Muscle layer of duodenum (tissue), 2 donors: ENCODE results near the gene SLC35E1.
"Not testable (repeated sequence)": the region's sequence is repeated elsewhere in the genome, so short reads cannot be mapped to it uniquely, and the experiment has no call there.

Experiments used
- H3K27ac ChIP-seq: one replicate; pipeline ENCODE4 v1.7.0; 2013; ENCODE audit warnings: mild to moderate bottlenecking, low read length
- H3K27me3 ChIP-seq: one replicate; pipeline ENCODE4 v1.7.0; 2013; ENCODE audit warnings: low read depth, mild to moderate bottlenecking, control low read depth, low read length
- H3K36me3 ChIP-seq, 2 donors: one replicate each; pipeline ENCODE4 v1.7.0; 2013; ENCODE audit warnings: low read length in 2 of 2, control low read depth in 1 of 2, mild to moderate bottlenecking in 1 of 2; ENCODE audit not compliant: insufficient read depth in 2 of 2, control insufficient read depth in 1 of 2
- H3K4me1 ChIP-seq, 2 donors: one replicate each; pipeline ENCODE4 v1.7.0; 2013; ENCODE audit warnings: low read length in 2 of 2, mild to moderate bottlenecking in 2 of 2, control low read depth in 1 of 2, moderate library complexity in 1 of 2; ENCODE audit not compliant: insufficient read depth in 2 of 2, control insufficient read depth in 1 of 2
- H3K4me3 ChIP-seq, 2 donors: one replicate each; pipeline ENCODE4 v1.7.0; 2013; ENCODE audit warnings: low read length in 2 of 2, low read depth in 1 of 2, mild to moderate bottlenecking in 1 of 2
- H3K9me3 ChIP-seq, 2 donors: one replicate each; pipeline ENCODE4 v1.7.0; 2013; ENCODE audit warnings: low read length in 2 of 2, control low read depth in 1 of 2, mild to moderate bottlenecking in 1 of 2; ENCODE audit not compliant: control insufficient read depth in 1 of 2
- donor health status: healthy.

The SLC35E1 gene

DNA sequence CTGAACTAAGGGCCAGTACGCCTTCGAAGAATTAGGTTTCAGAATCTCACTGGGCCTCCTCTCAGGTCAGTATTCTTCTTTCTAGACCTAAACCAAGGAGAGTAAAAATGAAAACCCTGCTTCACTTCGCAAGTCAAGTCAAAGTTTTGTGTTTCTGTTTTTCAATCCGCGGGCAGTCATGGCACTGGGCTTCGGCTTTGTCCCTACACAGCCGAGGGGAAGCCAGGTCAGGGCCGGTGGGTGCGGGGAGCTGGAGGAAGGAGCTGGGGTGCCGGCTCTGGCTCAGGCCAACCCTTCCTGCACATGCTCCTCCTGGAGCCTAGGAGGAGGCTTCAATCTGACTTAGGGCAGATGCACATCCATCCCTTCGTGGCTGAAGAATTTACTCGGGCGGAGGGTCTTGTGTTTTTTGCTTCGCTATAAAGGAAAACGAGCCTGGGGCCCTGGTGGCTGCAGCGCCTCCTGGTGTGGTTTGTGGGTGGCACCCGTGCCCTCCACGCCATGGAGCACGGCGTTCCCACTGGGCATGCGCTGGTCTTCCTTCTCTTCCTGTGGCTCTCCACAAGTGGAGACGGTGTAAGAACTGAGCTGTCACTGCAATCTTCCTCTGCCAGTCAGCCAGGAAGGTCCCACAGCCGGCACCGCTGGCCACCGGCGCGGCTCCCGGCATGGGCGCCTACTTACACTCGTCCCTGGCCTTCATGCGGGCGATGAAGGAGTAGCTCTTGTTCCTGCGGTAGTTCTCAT, 53.6 kb downstream of the SLC35E1 start:
- H3K4me1 ChIP-seq, result no peaks in the 10 kb centered on the region
- H3K4me3 ChIP-seq, result no peak overlapping the region
- H3K36me3 ChIP-seq, result peaks cover 49 to 85% of the 10 kb centered on the region in 2 donors
- no peak overlapping the region for H3K27ac ChIP-seq
- no peaks in the 10 kb centered on the region for H3K27me3 ChIP-seq
- no peaks in the 10 kb centered on the region for H3K9me3 ChIP-seq

DNA sequence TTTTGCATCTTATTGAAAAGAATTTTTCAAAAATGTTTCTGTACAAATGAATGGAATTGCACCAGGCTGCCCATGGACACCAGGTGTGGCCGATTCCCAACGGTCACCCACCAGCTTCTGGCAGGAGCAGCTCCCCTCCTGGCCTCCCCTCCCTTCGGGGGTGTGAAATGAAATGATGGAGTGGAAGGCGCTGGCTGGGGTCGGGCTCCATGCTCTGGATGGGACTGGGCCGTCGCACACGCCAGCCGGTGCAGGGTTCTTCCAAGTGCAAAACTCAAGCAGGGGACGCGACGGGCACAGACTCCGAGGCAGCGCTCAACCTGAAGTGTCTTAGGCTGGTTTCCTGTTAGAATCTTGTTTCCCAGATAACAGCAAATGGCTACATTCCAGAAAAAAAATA, 54.2 kb downstream of the SLC35E1 start:
- Histone ChIP-seq H3K4me1 (no peaks in the 10 kb centered on the region), H3K27me3 (no peaks in the 10 kb centered on the region), H3K4me3 (no peak overlapping the region), H3K27ac (no peak overlapping the region), H3K36me3 (peaks cover 47 to 80% of the 10 kb centered on the region in 2 donors), H3K9me3 (no peaks in the 10 kb centered on the region)

DNA sequence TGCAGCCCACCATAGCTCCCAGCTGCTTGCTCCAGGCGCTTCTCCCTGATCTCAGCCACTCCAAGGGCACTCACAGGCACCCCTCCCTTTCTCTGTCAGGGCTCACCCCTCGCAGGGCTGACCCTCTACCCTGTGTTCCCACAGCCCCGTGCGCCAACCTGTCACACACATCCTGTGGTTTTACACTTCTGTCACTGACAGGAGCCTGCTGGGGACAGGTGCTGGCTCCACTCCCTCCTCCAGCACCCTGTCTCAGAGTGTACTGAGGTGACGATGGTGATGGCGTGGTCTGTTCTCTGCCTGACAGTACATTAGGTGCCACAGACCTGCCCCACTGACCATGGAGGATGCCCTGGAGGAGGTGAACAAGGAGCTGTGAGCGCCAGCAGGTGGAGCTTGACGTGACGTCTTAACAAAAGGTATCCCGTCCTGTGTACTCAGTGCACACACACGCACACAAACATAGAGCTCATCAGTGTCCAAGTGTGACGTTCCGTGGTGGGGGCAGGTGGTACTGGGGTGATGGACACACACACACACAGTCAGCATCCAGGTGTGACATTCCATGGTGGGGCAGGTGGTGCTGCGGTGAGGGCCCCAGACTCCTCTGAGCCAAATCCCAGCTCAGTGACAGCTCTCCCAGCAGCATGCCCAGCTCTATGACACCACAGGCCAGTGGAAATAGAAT, 55.1 kb downstream of the SLC35E1 start:
- H3K36me3 ChIP-seq, result peaks cover 41 to 81% of the 10 kb centered on the region in 2 donors
- no peak overlapping the region for H3K27ac ChIP-seq
- no peaks in the 10 kb centered on the region for H3K4me1 ChIP-seq
- no peaks in the 10 kb centered on the region for H3K27me3 ChIP-seq
- H3K9me3 ChIP-seq, result no peaks in the 10 kb centered on the region
- H3K4me3 ChIP-seq, result no peak overlapping the region

DNA sequence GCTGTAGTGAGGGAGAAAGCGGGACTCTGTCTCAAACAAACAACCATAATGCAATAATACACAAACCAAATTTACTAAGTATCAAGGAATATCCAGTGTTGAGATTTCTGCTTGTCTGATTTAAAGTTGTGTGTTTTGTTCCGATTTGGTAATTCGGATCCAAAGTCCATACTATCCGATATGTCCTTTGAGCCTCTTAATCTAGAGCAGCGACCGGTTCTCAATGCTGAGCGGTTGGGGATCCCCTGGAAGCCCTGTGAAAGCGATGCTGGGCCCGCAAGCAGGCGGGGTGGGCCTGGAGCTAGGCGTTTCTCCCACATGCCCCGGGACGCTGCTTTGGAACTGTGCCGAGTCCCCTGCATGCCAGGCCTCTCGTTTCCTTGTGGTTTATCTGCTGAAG, 55.8 kb downstream of the SLC35E1 start:
- no peaks in the 10 kb centered on the region for H3K4me1 ChIP-seq
- no peak overlapping the region for H3K27ac ChIP-seq
- H3K36me3 ChIP-seq, result peaks cover 35 to 74% of the 10 kb centered on the region in 2 donors
- no peak overlapping the region for H3K4me3 ChIP-seq
- H3K27me3 ChIP-seq, result no peaks in the 10 kb centered on the region
- H3K9me3 ChIP-seq, result no peaks in the 10 kb centered on the region

DNA sequence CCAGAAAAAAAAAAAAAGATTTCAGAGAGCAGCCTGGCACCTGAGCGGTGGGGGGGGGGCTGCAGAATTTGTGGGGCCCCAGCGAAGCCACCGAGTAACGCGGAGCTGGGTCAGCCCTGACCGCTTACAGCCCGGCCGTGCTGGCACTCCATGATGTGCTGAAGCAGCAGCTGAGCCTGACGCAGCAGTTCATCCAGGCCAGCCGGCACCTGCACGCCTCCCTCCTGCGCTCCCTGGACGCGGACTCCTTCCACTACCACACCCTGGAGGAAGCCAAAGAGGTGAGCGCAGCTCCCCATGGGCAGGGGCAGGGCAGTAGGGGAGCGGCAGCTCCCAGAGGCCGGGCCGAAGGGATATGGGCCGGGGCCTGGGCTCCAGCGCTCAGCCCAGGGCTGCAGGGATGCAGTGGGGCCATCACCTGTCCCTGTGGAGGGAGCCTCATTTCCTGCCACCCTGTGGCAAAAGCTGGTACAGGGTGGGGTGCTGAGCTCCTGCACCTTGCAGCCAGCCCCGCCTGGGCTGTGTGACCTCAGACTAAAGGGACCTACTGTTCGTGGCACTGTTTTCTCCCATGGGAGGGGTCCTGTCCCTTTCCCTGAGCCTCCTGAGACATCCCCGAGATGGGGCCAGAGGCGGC, 57.7 kb downstream of the SLC35E1 start:
- Histone ChIP-seq H3K9me3 (no peaks in the 10 kb centered on the region), H3K27ac (no peak overlapping the region), H3K36me3 (peaks cover 24 to 67% of the 10 kb centered on the region in 2 donors), H3K27me3 (no peaks in the 10 kb centered on the region), H3K4me1 (peaks cover 0 to 5% of the 10 kb centered on the region in 2 donors), H3K4me3 (no peak overlapping the region)

DNA sequence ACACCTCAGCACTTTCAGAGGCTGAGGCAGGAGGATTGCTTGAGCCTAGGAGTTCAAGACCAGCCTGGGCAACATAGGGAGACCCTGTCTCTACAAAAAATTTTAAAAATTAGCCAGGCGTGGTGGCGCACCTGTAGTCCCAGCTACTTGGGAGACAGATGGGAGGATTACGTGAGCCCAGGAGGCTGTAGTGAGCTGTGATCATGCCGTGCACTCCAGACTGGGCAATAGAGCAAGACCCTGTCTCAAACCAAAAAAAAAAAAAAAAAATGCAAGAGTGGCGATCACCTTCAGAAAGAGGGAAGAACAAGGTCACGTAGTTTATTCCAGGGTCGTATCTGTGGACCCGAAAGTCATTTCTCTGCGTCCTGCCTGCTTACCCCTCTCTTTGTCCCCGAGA, 59.6 kb downstream of the SLC35E1 start:
- H3K4me3 ChIP-seq, H3K4me1 ChIP-seq, H3K27me3 ChIP-seq, H3K27ac ChIP-seq, H3K9me3 ChIP-seq: not testable (repeated sequence)
- peaks cover 11 to 52% of the 10 kb centered on the region in 2 donors for H3K36me3 ChIP-seq

DNA sequence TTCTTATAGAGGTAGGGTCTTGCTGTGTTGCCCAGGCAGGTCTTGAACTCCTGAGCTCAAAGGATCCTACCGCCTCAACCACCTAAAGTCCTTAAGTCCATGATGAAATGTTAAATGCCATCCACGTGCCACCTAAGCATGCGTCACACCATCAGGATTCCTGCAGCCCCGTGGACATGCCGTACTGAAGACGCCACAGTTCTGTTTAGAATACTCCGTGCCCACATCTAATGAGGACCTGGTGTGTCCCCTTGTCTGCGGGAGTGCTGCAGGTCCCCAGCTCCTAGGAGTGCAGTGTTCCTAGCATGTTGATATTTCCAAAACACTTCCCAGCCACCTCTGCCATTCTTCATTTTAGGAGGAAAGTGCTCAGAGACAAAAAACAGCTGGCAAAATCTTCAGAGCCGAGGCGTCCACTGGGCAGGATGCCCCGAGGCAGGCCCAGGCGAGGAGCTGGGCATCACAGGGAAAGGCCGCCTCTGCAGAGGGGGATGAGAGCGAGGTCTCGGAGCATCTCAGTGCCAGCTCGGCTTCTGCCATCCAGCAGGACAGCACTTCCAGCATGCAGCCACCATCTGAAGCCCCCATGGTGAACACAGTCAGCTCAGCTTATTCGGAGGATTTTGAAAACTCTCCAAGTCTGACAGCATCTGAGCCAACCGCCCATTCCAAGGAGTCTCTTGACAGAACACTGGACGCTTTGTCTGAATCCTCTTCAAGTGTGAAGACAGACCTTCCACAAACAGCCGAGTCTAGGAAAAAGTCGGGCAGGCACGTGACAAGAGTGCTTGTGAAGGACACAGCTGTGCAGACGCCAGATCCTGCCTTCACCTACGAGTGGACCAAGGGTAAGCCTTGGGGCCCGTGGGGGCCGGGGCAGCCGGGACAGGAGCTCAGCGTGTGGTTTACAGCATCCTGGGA, 62.8 kb downstream of the SLC35E1 start:
- no peak overlapping the region for H3K4me3 ChIP-seq
- H3K27ac ChIP-seq, result no peak overlapping the region
- H3K36me3 ChIP-seq, result peaks cover 0 to 28% of the 10 kb centered on the region in 2 donors
- no peaks in the 10 kb centered on the region for H3K9me3 ChIP-seq
- no peaks in the 10 kb centered on the region for H3K27me3 ChIP-seq
- H3K4me1 ChIP-seq, result peaks cover 0 to 5% of the 10 kb centered on the region in 2 donors

DNA sequence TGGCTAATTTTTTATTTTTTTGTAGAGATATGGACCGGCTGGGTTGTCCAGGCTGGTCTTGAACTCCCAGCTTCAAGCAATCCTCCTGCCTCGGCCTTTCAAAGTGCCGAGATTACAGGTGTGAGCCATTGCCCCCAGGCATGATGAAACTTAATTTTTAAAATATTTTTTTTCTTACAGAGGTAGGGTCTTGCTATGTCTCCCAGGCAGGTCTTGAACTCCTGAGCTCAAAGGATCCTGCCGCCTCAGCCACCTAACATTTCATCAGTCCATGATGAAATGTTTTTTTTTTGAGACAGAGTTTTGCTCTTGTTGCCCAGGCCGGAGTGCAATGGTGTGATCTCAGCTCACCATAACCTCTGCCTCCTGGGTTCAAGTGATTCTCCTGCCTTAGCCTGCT, 63.7 kb downstream of the SLC35E1 start:
- Histone ChIP-seq H3K27ac (no peak overlapping the region), H3K4me1 (peaks cover 0 to 5% of the 10 kb centered on the region in 2 donors), H3K27me3 (no peaks in the 10 kb centered on the region), H3K36me3 (peaks cover 0 to 35% of the 10 kb centered on the region in 2 donors), H3K4me3 (no peak overlapping the region), H3K9me3 (no peaks in the 10 kb centered on the region)

DNA sequence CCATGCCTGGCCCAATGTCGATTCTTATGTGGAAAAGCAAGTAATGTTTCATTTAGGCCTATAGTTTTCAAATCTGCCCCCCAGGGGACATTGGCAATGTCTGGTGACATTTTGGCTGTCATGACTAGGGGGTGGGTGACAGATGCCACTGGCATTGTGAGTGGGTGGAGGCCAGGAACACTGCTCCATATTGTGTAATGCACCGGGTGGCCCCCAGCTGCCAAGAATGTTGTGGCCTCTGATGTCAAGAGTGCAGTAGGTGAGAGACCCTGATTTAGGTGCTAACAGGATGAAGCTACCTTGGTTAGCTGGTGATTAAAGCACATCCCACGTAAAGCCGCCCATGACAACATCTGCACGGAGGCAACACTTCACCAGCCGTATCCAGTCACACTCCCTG, 65.3 kb downstream of the SLC35E1 start:
- peaks cover 4 to 37% of the 10 kb centered on the region in 2 donors for H3K36me3 ChIP-seq
- H3K9me3 ChIP-seq, result no peaks in the 10 kb centered on the region
- peaks cover 0 to 5% of the 10 kb centered on the region in 2 donors for H3K4me1 ChIP-seq

DNA sequence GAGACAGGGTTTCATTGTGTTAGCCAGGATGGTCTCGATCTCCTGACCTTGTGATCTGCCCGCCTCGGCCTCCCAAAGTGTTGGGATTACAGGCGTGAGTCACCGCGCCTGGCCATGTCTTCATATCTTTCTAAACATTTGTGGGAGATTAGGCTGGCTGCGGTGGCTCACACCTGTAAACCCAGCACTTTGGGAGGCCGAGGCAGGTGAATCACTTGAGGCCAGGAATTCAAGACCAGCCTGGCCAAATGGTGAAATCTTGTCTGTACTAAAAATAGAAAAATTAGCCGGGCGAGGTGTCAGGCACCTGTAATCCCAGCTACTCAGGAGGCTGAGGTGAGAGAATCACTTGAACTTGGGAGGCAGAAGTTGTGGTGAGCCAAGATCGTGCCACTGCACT, 66.1 kb downstream of the SLC35E1 start:
- H3K27me3 ChIP-seq, H3K27ac ChIP-seq, H3K4me1 ChIP-seq, H3K4me3 ChIP-seq, H3K9me3 ChIP-seq: not testable (repeated sequence)
- peaks cover 4 to 39% of the 10 kb centered on the region in 2 donors for H3K36me3 ChIP-seq

More for the DNA sequence above, 65.3 kb downstream of the SLC35E1 start:
- Histone ChIP-seq H3K4me3 (no peak overlapping the region), H3K27ac (no peak overlapping the region), H3K27me3 (no peaks in the 10 kb centered on the region)

DNA sequence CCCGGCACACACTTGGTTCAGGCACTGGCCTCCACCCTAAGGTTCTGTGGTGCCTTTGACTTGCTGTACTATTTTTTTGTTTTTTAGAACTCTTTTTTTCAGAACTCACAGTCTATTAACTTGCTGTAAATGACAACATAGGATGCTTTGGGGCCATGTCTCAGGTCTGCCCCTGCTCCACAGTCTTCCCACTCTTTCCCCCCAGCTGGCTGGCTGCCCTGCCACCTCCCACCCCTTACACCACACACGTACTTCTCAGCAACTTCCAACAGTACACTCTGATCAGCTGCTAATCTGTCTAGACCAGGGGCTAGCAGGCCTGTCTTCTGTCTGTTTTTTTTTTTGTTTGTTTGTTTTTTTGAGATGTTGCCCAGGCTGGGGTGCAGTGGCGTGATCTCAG, 67.9 kb downstream of the SLC35E1 start:
- H3K4me1 ChIP-seq, result no peaks in the 10 kb centered on the region
- no peaks in the 10 kb centered on the region for H3K27me3 ChIP-seq
- peaks cover 4 to 30% of the 10 kb centered on the region in 2 donors for H3K36me3 ChIP-seq
- H3K9me3 ChIP-seq, result no peaks in the 10 kb centered on the region
- H3K27ac ChIP-seq, result no peak overlapping the region
- no peak overlapping the region for H3K4me3 ChIP-seq
